Panc1 (cell line): ENCODE data around the gene ARHGAP6. TPM values are rescaled to one million over a fixed set of nuclear protein-coding genes. Genes with fewer than 3 reads are reported as not detected.

Experiments
- ATAC-seq: fragments of 200-7000 bp; cut with Tn5 transposase; 2 replicates; pipeline ENCODE4 v1.9.1; 2020; ENCODE audit warnings: mild to moderate bottlenecking, moderate library complexity
- BruUV-seq: library from RNA; stranded (reverse); fragments of 400-500 nt; replicated peaks from 2 replicates; lab custom pipeline; 2021; lab: Mats Ljungman, UMichigan
- CTCF ChIA-PET: fragments of 300-600 bp; sonication (Branson Sonifier 250); formaldehyde crosslinking; loops from one replicate; lab custom pipeline; 2022; ENCODE audit warnings: antibody characterized with exemption; lab: Charles Lee
- POLR2A ChIA-PET: fragments of 300-600 bp; sonication (Branson Sonifier 250); formaldehyde crosslinking; loops from one replicate; lab custom pipeline; 2022; ENCODE audit warnings: antibody characterized with exemption; lab: Charles Lee
- DNase-seq: peaks from one replicate; pipeline ENCODE4 v3.0.0-alpha.2; 2010; ENCODE audit warnings: low read depth, low spot score
- H3K27ac ChIP-seq: 2 replicates; pipeline ENCODE4 v1.5.1; 2011; ENCODE audit warnings: mild to moderate bottlenecking, low read length, inconsistent platforms
- H3K27me3 ChIP-seq: fragments of 200-500 bp; sonication (Bioruptor generic); 2 replicates; pipeline ENCODE4 v1.6.0; 2014; ENCODE audit warnings: low read length, inconsistent platforms; ENCODE audit not compliant: control insufficient read depth, insufficient read depth
- H3K36me3 ChIP-seq: fragments of 200-500 bp; sonication (Bioruptor generic); 2 replicates; pipeline ENCODE4 v1.5.1; 2014; ENCODE audit warnings: inconsistent platforms, mild to moderate bottlenecking, low read length, moderate library complexity; ENCODE audit not compliant: control insufficient read depth, insufficient read depth
- H3K4me1 ChIP-seq: 2 replicates; pipeline ENCODE4 v1.5.1; 2011; ENCODE audit warnings: inconsistent platforms, mild to moderate bottlenecking, low read length, moderate library complexity; ENCODE audit not compliant: control insufficient read depth, insufficient read depth
- H3K4me3 ChIP-seq, 2 experiments: 2 replicates each; pipeline ENCODE4 v1.5.1; 2011 to 2012; ENCODE audit warnings: low read depth in 2 of 2, low read length in 2 of 2, mild to moderate bottlenecking in 2 of 2, inconsistent platforms in 1 of 2, moderate library complexity in 1 of 2
- H3K9me3 ChIP-seq: fragments of 200-500 bp; sonication (Bioruptor generic); 2 replicates; pipeline ENCODE4 v1.5.1; 2014; ENCODE audit warnings: low read depth, mild to moderate bottlenecking, inconsistent platforms, low read length, moderate library complexity; ENCODE audit not compliant: control insufficient read depth, insufficient read depth
- CTCF ChIP-seq: fragments of 450-650 bp; IDR thresholded peaks from 2 replicates; pipeline ENCODE4 v1.5.1; 2017; ENCODE audit warnings: mild to moderate bottlenecking
- POLR2AphosphoS5 ChIP-seq: IDR thresholded peaks from 2 replicates; pipeline ENCODE4 v1.6.1; 2012; ENCODE audit warnings: mild to moderate bottlenecking, low read depth, low read length, moderate library complexity
- REST ChIP-seq, 2 experiments: IDR thresholded peaks; 2 replicates each; pipeline ENCODE4 v1.6.1; 2011 to 2012; ENCODE audit warnings: low read depth in 2 of 2, control low read depth in 1 of 2, low read length in 1 of 2, mild to moderate bottlenecking in 1 of 2, moderate library complexity in 1 of 2; ENCODE audit not compliant: insufficient read depth in 1 of 2
- SIN3A ChIP-seq: IDR thresholded peaks from 2 replicates; pipeline ENCODE4 v1.6.1; 2012; ENCODE audit warnings: low read depth, mild to moderate bottlenecking, low read length, moderate library complexity, borderline replicate concordance; ENCODE audit not compliant: insufficient read depth
- TCF7L2 ChIP-seq: IDR thresholded peaks from 2 replicates; pipeline ENCODE4 v1.6.1; 2011; ENCODE audit warnings: mild to moderate bottlenecking, low read depth, low read length, inconsistent platforms
- in situ Hi-C: cut with HindIII; loops from 2 replicates; pipeline ENCODE4 v1.10.0; 2016; ENCODE audit warnings: low sequenced_read_pairs, low pct_unique_long_range_greater_than_20kb
- intact Hi-C: fragments of 100-400 bp; cut with micrococcal nuclease; formaldehyde crosslinking; loops from one replicate; pipeline ENCODE4 v1.10.0; 2022; ENCODE audit not compliant: unreplicated experiment
- total RNA-seq: library from RNA; stranded (reverse); gene quantifications from one replicate; pipeline ENCODE4 v1.2.1, GENCODE V29; 2021; ENCODE audit not compliant: unreplicated experiment

Gene ARHGAP6
- total RNA-seq, 1 experiment from 2014 or later, result 0.13 TPM

- H3K27ac ChIP-seq, result no peak overlapping the region
- no peaks in the 10 kb centered on the region for H3K9me3 ChIP-seq
- H3K27me3 ChIP-seq, result no peaks in the 10 kb centered on the region
- TF ChIP-seq TCF7L2 (no peak), POLR2AphosphoS5 (no peak), SIN3A (no peak)
- no peaks in the 10 kb centered on the region for H3K4me1 ChIP-seq
- ATAC-seq (no peak), DNase-seq (no peak)
- H3K36me3 ChIP-seq, result no peaks in the 10 kb centered on the region
- H3K4me3 ChIP-seq, result no peak overlapping the region
- ChIA-PET CTCF (no interaction called here), POLR2A (no interaction called here)
- no TSS peak for BruUV-seq
- in situ Hi-C loops, result no loop called here
- intact Hi-C loops, result no loop called here
These were observed 6.5 kb upstream of the ARHGAP6 start for GRCh38 chrX:11672213-11672612.

GRCh38 chrX:11670316-11670715 lies 4.6 kb upstream of the ARHGAP6 start:
- Histone ChIP-seq H3K36me3 (no peaks in the 10 kb centered on the region), H3K4me3 (no peak overlapping the region), H3K4me1 (no peaks in the 10 kb centered on the region), H3K27me3 (no peaks in the 10 kb centered on the region), H3K27ac (no peak overlapping the region), H3K9me3 (no peaks in the 10 kb centered on the region)
- DNase-seq (no peak), ATAC-seq (no peak)
- POLR2A ChIA-PET, result no interaction called here
- intact Hi-C loops, result no loop called here
- in situ Hi-C loops, result no loop called here
- no TSS peak for BruUV-seq
- no peak for TF ChIP-seq POLR2AphosphoS5
- TF ChIP-seq SIN3A, result no peak
- no peak for TF ChIP-seq TCF7L2
- no peak for TF ChIP-seq REST (IDR thresholded peaks at IDR 0.05; ENCODE audit: insufficient read depth in 1 of 2, low read depth in 2 of 2, low read length in 1 of 2)
- TF ChIP-seq CTCF, result no peak
- CTCF ChIA-PET, result no interaction called here

- ChIA-PET CTCF (no interaction called here), POLR2A (no interaction called here)
- no TSS peak for BruUV-seq
- ATAC-seq (no peak), DNase-seq (no peak)
- TF ChIP-seq TCF7L2 (no peak), POLR2AphosphoS5 (no peak), REST (IDR thresholded peaks at IDR 0.05; ENCODE audit: insufficient read depth in 1 of 2, low read depth in 2 of 2, low read length in 1 of 2) (no peak), CTCF (no peak), SIN3A (no peak)
- in situ Hi-C loops (no loop called here), intact Hi-C loops (no loop called here)
- Histone ChIP-seq H3K4me3 (no peak overlapping the region), H3K27me3 (no peaks in the 10 kb centered on the region), H3K36me3 (no peaks in the 10 kb centered on the region), H3K9me3 (no peaks in the 10 kb centered on the region), H3K27ac (no peak overlapping the region), H3K4me1 (no peaks in the 10 kb centered on the region)
These were observed 1.4 kb upstream of the ARHGAP6 start for GRCh38 chrX:11666952-11667685.
